Measurements from ENCODE around the gene FAM76B. TPM values are rescaled to one million over a fixed set of nuclear protein-coding genes. Genes with fewer than 3 reads are reported as not detected.
A peak's percentile ranks its signal among the peaks of the same experiment; 100 is the strongest.

Gene FAM76B
- total and polyA plus RNA-seq, 12 donors = 1.4 to 43.4 (median 17.6) TPM

DNA sequence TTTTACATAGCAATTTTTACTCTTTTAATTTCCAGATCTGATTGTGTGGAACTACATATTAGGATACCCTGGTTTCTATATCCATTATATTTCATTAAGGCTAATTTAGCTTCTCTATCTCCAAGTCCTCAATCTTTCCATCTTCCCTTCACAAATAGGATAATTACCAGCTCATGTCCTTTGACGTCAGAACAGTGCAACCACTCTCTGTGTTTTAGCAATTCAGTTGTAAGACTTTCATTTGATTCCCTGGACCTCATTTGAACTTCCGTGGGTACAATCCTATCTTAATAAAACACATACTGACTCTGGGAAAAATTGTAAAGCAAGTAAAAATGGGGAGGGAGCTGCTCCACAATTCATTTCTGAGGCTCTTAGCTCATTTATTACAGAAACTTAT lies 52.8 kb downstream of the FAM76B start:
- H3K27ac ChIP-seq = no peak overlapping the region
- H3K36me3 ChIP-seq (replicated peaks in 1 of 2) = no peaks in the 10 kb centered on the region
- DNase-seq = no peak
- no peak overlapping the region for H3K4me3 ChIP-seq
- peaks cover 0 to 5% of the 10 kb centered on the region in 2 donors for H3K4me1 ChIP-seq (replicated peaks in 1 of 2)
- intact Hi-C loops (cut with DNase I) = no loop called here
- 49 to 71% (median 62%) methylated on average over 2 of the region's 2 CpGs for WGBS, 4 donors
- TF ChIP-seq CTCF (IDR thresholded peaks at IDR 0.05) (no peak), POLR2A (IDR thresholded peaks at IDR 0.05) (no peak)
- no peaks in the 10 kb centered on the region for H3K9me3 ChIP-seq (replicated peaks in 1 of 3)
- no peaks in the 10 kb centered on the region for H3K27me3 ChIP-seq

DNA sequence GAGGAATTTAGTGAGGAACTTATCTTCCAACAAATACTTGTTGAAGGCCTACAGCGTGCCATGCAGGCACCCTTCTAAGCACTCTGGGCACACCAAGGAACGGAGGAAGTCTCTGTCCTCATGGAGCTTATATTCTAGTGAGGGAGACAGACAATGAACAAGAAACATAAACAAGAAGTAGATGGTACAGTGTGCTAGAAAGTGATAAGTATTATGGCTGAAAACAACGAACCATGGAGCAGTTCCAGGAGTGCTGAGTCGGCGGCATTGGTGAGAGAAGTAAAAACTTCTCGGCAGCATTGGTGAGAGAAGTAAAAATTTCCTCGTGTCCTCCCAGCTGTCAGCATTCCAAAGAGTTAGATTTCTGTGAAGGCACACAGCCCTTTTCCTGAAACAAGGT lies 53.2 kb downstream of the FAM76B start:
- no peak overlapping the region for H3K27ac ChIP-seq

DNA sequence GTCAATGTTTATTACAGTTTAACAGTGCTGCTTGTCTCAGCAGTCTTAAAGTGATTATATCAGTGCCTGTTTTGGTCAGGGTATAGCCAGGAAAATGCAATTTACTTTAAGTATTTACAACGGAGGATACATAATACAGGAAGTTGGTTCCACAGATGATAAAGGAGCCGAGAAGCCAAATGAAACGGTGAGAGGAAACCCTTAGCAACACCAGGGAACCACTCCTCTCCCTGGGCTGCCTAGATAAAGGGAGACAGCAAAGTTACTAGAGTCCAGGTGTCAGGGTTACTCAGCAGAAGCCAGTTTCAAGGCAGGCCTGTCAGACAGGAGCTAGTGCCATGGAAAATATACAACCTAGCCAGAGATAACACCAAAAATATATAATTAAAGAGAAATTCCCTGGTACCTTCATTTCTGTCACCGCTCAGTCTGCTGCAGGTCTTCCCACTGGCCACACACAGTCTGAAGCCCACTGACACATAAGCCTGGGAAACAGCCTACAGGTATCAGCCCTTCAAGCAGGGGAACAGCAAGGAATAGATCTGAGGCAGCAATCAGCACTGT lies 55.5 kb downstream of the FAM76B start:
- no peaks in the 10 kb centered on the region for H3K36me3 ChIP-seq (replicated peaks in 1 of 2)
- H3K27me3 ChIP-seq = no peaks in the 10 kb centered on the region
- TF ChIP-seq CTCF (IDR thresholded peaks at IDR 0.05) (no peak), POLR2A (IDR thresholded peaks at IDR 0.05) (no peak)
- H3K4me3 ChIP-seq = no peak overlapping the region
- H3K4me1 ChIP-seq (replicated peaks in 1 of 2) = peaks cover 0 to 5% of the 10 kb centered on the region in 2 donors
- H3K27ac ChIP-seq = no peak overlapping the region
- peak in 1 of 7 donors; percentile 51 for DNase-seq
- WGBS, 4 donors = 30 to 36% (median 35%) methylated on average over 4 of the region's 4 CpGs
- intact Hi-C loops (cut with DNase I) = no loop called here
- no peaks in the 10 kb centered on the region for H3K9me3 ChIP-seq (replicated peaks in 1 of 3)

More for the DNA sequence above, 53.2 kb downstream of the FAM76B start:
- no peaks in the 10 kb centered on the region for H3K27me3 ChIP-seq
- no peak overlapping the region for H3K4me3 ChIP-seq
- WGBS, 4 donors = 56 to 61% (median 59%) methylated on average over 7 of the region's 7 CpGs
- peaks cover 0 to 5% of the 10 kb centered on the region in 2 donors for H3K4me1 ChIP-seq (replicated peaks in 1 of 2)
- no peak for DNase-seq
- intact Hi-C loops (cut with DNase I) = no loop called here
- no peaks in the 10 kb centered on the region for H3K9me3 ChIP-seq (replicated peaks in 1 of 3)
- no peak for TF ChIP-seq POLR2A (IDR thresholded peaks at IDR 0.05)
- TF ChIP-seq CTCF (IDR thresholded peaks at IDR 0.05) = no peak
- no peaks in the 10 kb centered on the region for H3K36me3 ChIP-seq (replicated peaks in 1 of 2)

DNA sequence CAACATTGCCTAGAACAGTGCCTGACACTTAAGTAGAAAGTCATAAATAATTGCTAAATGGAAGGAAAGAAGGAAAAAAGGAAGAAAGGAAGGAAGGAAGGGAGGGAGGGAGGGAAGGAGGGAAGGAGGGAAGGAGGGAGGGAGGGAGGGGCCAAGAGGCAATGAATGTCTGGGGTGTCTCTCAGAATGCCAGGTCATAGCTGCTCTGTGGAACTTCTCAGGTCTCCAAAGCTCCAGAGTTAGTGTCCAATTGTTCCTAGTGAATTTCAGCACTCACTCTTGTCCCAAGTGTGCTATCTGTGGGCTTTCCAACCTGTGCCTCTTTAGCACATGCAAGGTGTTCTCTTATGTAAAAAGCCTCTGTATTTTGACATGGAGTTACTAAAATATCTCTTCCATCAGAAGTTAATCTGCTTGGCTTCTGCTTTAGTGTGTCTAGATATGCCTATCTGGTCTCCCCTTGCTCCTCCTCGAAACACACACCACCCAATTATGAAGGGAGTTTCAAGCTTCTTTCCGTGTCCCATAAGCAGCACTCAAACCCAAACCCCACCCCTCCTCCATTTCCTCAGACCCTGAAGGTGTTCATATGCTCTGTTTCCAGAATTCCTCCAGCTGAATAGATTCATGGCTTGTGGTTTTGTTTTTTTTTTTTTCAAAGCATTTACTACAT lies 56.5 kb downstream of the FAM76B start:
- H3K4me3 ChIP-seq = no peak overlapping the region
- DNase-seq = no peak
- no peaks in the 10 kb centered on the region for H3K36me3 ChIP-seq (replicated peaks in 1 of 2)
- no peaks in the 10 kb centered on the region for H3K27me3 ChIP-seq
- 76 to 87% (median 78%) methylated on average over 2 of the region's 2 CpGs for WGBS, 4 donors
- peaks cover 0 to 5% of the 10 kb centered on the region in 2 donors for H3K4me1 ChIP-seq (replicated peaks in 1 of 2)
- no peaks in the 10 kb centered on the region for H3K9me3 ChIP-seq (replicated peaks in 1 of 3)
- TF ChIP-seq CTCF (IDR thresholded peaks at IDR 0.05) = no peak
- TF ChIP-seq POLR2A (IDR thresholded peaks at IDR 0.05) = no peak
- no peak overlapping the region for H3K27ac ChIP-seq
- intact Hi-C loops (cut with DNase I) = no loop called here
